Stimulated activated CD4-positive, alpha-beta T cell treated with anti-CD3 and anti-CD28 coated beads, Interleukin-12 subunit alpha, Interleukin-12 subunit beta, amount 100 ng/mL, for 48 hours (primary cell): ENCODE data around the gene EPS15.
"Not testable (repeated sequence)": the region's sequence is repeated elsewhere in the genome, so short reads cannot be mapped to it uniquely, and the experiment has no call there.

Experiments used
- DNase-seq, 3 donors: peaks; one replicate each; pipeline ENCODE4 v3.0.0-alpha.2; 2020; ENCODE audit warnings: low read depth in 2 of 3, low spot score in 1 of 3

The EPS15 gene

GRCh38 chr1:51519048-51519864, at the start of gene EPS15:
Gene EPS15, minus strand, starts transcription at chr1:51519266. Its CDS starts 35 bp downstream, at chr1:51519231.
- DNase-seq, result peak; percentile 81 to 87 (median 87)

GRCh38 chr1:51568231-51568935, 49.3 kb upstream of the EPS15 start:
- DNase-seq, result no peak

- DNase-seq, result no peak
These were observed 48.6 kb upstream of the EPS15 start for GRCh38 chr1:51567653-51568052.

GRCh38 chr1:51566260-51566659, 47.2 kb upstream of the EPS15 start:
- DNase-seq, result no peak

GRCh38 chr1:51565009-51565408, 45.9 kb upstream of the EPS15 start:
- DNase-seq, result no peak

GRCh38 chr1:51564124-51564523, 45.1 kb upstream of the EPS15 start:
- DNase-seq, result no peak

GRCh38 chr1:51561702-51562101, 42.6 kb upstream of the EPS15 start:
- no peak for DNase-seq

- not testable (repeated sequence) for DNase-seq
These were observed 41.8 kb upstream of the EPS15 start for GRCh38 chr1:51560895-51561294.

- no peak for DNase-seq
These were observed 41.0 kb upstream of the EPS15 start for GRCh38 chr1:51560034-51560433.

- DNase-seq, result no peak
These were observed 40.4 kb upstream of the EPS15 start for GRCh38 chr1:51559501-51559900.

GRCh38 chr1:51559064-51559500, 40.0 kb upstream of the EPS15 start:
- no peak for DNase-seq

GRCh38 chr1:51558375-51558924, 39.4 kb upstream of the EPS15 start:
- peak in 1 of 3 donors; percentile 9 for DNase-seq

GRCh38 chr1:51557168-51557567, 38.1 kb upstream of the EPS15 start:
- no peak for DNase-seq

GRCh38 chr1:51555866-51556619, 37.0 kb upstream of the EPS15 start:
- DNase-seq, result no peak

GRCh38 chr1:51553911-51554310, 34.8 kb upstream of the EPS15 start:
- DNase-seq, result no peak

GRCh38 chr1:51552929-51553807, 34.1 kb upstream of the EPS15 start:
- no peak for DNase-seq

GRCh38 chr1:51551848-51552296, 32.8 kb upstream of the EPS15 start:
- no peak for DNase-seq

GRCh38 chr1:51551081-51551480, 32.0 kb upstream of the EPS15 start:
- no peak for DNase-seq

GRCh38 chr1:51549901-51550300, 30.8 kb upstream of the EPS15 start:
- no peak for DNase-seq

- DNase-seq, result no peak
These were observed 30.1 kb upstream of the EPS15 start for GRCh38 chr1:51549016-51549619.
